Nephron (organoid): Measurements from ENCODE around the gene GABRR1.

ENCODE experiments used
- H3K27ac Mint-ChIP-seq, 3 experiments: 2 replicates each; pipeline ENCODE4 v1.8.0; 2020; ENCODE audit warnings: mixed read lengths in 3 of 3, mild to moderate bottlenecking in 2 of 3, moderate library complexity in 1 of 3
- H3K27me3 Mint-ChIP-seq: 2 replicates; pipeline ENCODE4 v1.8.0; 2021; ENCODE audit warnings: low read depth, mild to moderate bottlenecking, moderate library complexity, mixed read lengths
- H3K36me3 Mint-ChIP-seq: 2 replicates; pipeline ENCODE4 v1.8.0; 2020; ENCODE audit warnings: low read depth, mixed read lengths
- H3K4me1 Mint-ChIP-seq: 2 replicates; pipeline ENCODE4 v1.8.0; 2020; ENCODE audit warnings: mixed read lengths
- H3K4me3 Mint-ChIP-seq, 3 experiments: 2 replicates each; pipeline ENCODE4 v1.8.0; 2020; ENCODE audit warnings: mild to moderate bottlenecking in 3 of 3, mixed read lengths in 3 of 3, moderate library complexity in 2 of 3
- H3K9me3 Mint-ChIP-seq: 2 replicates; pipeline ENCODE4 v1.8.0; 2020; ENCODE audit warnings: mixed read lengths
- TF ChIP-seq, protein P1 (sequence below), 3 experiments: fragments of 200-600 bp; sonication (generic); IDR thresholded peaks; one replicate each; pipeline ENCODE4 v1.5.0; 2021; ENCODE audit warnings: antibody characterized with exemption in 3 of 3; ENCODE audit not compliant: unreplicated experiment in 3 of 3

Gene GABRR1

DNA sequence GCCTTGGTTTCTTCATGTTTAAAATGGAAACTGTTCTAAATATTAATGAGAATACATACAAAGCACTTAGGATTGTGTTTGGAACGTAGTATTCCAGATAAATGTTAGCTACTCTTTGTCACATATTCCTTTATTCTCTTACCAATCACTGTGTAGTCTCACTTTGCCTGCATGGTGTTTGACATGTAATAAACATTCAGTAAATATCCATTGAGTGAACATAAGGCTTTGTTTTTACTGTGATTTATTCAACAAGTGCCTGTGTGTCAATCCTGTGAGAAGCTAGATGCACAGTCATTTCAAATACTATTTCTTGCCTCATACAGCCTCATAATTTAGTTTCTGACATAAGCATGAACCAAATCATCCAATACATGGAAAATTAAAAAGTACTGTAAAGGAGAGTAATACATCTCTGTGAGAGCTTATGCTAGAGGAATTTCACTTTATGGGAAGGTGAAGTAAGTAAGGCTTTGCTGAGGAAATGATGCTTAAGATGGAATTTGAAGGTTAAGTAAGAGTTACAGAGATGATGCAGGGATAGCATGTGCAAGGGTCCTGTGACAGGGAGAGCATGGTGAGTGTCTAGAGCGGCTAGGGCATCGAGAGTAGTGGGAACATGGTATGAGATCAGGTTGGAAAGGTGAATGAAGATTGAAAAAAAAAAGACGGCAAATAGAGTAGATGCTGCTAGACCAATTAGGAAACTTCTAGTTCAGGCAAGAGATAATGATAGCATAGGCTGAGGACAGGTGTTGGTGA, 56.6 kb downstream of the GABRR1 start:
- H3K9me3 Mint-ChIP-seq: no peaks in the 10 kb centered on the region
- no peak overlapping the region for H3K27ac Mint-ChIP-seq
- no peaks in the 10 kb centered on the region for H3K27me3 Mint-ChIP-seq

DNA sequence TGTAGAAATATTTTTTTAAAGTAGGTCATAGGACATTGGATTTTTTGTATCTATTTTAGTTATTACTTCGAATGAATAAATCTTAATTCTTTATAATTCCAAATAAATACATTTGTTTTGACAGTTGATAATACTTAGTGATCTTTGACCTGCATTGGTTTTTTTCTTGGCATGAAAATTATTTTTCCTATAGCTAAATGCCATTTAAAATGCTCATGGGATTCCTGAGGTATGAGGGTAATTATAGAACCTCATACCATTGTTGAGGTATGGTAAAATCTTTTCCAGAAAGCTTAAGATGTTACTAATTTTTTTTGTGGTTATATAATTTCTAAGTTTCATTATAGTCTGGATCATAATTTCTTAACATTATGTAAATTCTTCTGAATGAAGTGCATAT, 63.0 kb downstream of the GABRR1 start:
- Mint-ChIP-seq H3K9me3 (no peaks in the 10 kb centered on the region), H3K4me3 (no peak overlapping the region)

More for the DNA sequence above, 56.6 kb downstream of the GABRR1 start:
- Mint-ChIP-seq H3K36me3 (peaks cover 35% of the 10 kb centered on the region), H3K4me3 (no peak overlapping the region), H3K4me1 (peaks cover 5% of the 10 kb centered on the region)
- TF ChIP-seq, protein P1, sequence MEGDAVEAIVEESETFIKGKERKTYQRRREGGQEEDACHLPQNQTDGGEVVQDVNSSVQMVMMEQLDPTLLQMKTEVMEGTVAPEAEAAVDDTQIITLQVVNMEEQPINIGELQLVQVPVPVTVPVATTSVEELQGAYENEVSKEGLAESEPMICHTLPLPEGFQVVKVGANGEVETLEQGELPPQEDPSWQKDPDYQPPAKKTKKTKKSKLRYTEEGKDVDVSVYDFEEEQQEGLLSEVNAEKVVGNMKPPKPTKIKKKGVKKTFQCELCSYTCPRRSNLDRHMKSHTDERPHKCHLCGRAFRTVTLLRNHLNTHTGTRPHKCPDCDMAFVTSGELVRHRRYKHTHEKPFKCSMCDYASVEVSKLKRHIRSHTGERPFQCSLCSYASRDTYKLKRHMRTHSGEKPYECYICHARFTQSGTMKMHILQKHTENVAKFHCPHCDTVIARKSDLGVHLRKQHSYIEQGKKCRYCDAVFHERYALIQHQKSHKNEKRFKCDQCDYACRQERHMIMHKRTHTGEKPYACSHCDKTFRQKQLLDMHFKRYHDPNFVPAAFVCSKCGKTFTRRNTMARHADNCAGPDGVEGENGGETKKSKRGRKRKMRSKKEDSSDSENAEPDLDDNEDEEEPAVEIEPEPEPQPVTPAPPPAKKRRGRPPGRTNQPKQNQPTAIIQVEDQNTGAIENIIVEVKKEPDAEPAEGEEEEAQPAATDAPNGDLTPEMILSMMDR (IDR thresholded peaks at IDR 0.05; ENCODE audit: unreplicated experiment in 3 of 3): no peak

DNA sequence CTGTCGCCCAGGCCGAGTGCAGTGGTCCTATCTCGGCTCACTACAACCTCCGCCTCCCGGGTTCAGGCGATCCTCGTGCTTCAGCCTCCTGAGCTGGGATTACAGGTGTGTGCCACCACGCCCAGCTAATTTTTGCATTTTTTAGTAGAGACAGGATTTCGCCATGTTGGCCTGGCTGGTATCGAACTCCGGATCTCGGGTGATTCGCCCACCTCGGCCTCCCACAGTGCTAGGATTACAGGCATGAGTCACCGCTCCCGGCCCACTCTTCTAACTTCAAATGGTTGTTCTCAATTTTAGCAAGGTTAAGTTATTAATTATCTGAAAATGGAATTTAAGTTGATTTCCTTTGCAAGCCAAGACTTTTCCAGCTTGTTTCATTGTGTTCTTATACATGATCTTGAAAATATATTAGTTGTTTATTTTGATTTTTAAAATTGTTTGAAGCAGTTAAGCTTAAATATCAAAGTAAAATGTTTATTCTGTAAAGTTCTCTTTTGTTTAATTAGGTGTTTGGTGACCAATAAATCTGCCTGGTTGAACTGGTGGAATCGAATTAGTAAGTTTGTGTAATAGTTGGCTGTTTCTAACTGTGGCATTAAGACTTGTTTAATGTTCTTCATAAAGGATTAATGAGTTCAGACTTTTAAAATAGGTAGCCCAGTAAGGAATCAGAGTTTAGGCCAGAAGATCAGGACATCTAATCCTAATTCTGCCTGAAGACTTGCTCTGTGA, 69.0 kb downstream of the GABRR1 start:
- Mint-ChIP-seq H3K36me3 (peaks cover 16% of the 10 kb centered on the region), H3K27ac (no peak overlapping the region)
- TF ChIP-seq, protein P1 (IDR thresholded peaks at IDR 0.05; ENCODE audit: unreplicated experiment in 3 of 3): no peak

More for the DNA sequence above, 63.0 kb downstream of the GABRR1 start:
- peaks cover 19% of the 10 kb centered on the region for H3K36me3 Mint-ChIP-seq
- H3K27ac Mint-ChIP-seq: no peak overlapping the region
- no peaks in the 10 kb centered on the region for H3K4me1 Mint-ChIP-seq
- TF ChIP-seq, protein P1 (IDR thresholded peaks at IDR 0.05; ENCODE audit: unreplicated experiment in 3 of 3): no peak
- no peaks in the 10 kb centered on the region for H3K27me3 Mint-ChIP-seq

DNA sequence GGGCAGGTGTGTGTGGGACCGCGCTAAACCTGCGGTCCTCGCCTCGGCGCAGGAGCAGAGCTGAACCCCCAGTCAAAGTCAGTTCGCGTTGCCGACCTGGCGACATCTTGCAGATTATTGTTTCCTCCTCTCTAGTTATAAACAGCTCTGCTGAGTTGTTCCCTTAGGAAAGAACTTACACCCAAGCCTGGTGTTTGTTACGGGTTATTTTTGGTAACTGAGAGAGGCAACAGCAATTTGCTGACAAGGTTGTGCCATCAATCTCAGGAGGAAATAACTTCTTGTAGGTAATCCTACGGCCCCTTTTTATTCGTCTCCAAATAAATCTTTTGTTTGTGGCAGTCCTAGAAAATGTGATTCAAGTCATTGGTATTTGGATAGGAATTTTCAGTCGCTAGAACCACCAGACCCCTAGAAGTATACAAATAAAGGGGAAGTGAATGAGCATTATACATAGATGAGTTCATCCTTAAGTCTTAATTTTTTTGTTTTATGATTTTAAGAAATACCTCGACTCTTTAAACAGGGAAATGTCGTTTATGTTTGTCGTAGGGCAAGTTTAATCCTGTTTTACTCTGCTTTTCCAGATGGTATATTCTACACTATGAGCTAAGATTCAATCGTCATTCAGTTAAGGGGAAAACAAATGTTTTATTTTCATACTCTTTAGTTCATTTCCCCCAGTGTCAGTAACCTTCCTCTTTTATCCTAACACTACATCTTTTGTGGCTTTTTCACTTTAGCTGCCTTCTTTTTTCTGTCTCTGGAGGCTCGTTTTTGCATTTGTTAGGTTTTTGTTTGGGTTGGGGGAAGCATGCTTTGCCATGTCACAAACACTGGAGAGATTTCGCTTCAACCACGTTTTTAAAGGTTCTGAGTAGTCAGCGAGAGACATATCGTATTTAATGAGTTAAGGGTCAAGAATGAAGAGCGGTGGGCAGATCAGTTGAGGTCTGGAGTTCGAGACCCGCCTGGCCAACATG, 70.1 kb downstream of the GABRR1 start:
- peak overlapping the region; percentile 78 to 85 (median 84) for H3K4me3 Mint-ChIP-seq
- H3K27ac Mint-ChIP-seq: peak overlapping the region; percentile 64 to 93 (median 87)
- H3K36me3 Mint-ChIP-seq: peaks cover 16% of the 10 kb centered on the region
- H3K9me3 Mint-ChIP-seq: no peaks in the 10 kb centered on the region
- peaks cover 40% of the 10 kb centered on the region for H3K4me1 Mint-ChIP-seq
- peaks cover 5% of the 10 kb centered on the region for H3K27me3 Mint-ChIP-seq
- TF ChIP-seq, protein P1 (IDR thresholded peaks at IDR 0.05; ENCODE audit: unreplicated experiment in 3 of 3): no peak

More for the DNA sequence above, 69.0 kb downstream of the GABRR1 start:
- H3K27me3 Mint-ChIP-seq: peaks cover 5% of the 10 kb centered on the region
- H3K4me1 Mint-ChIP-seq: peaks cover 37% of the 10 kb centered on the region
- H3K9me3 Mint-ChIP-seq: no peaks in the 10 kb centered on the region
- peak overlapping the region; percentile 43 to 70 (median 54) for H3K4me3 Mint-ChIP-seq

DNA sequence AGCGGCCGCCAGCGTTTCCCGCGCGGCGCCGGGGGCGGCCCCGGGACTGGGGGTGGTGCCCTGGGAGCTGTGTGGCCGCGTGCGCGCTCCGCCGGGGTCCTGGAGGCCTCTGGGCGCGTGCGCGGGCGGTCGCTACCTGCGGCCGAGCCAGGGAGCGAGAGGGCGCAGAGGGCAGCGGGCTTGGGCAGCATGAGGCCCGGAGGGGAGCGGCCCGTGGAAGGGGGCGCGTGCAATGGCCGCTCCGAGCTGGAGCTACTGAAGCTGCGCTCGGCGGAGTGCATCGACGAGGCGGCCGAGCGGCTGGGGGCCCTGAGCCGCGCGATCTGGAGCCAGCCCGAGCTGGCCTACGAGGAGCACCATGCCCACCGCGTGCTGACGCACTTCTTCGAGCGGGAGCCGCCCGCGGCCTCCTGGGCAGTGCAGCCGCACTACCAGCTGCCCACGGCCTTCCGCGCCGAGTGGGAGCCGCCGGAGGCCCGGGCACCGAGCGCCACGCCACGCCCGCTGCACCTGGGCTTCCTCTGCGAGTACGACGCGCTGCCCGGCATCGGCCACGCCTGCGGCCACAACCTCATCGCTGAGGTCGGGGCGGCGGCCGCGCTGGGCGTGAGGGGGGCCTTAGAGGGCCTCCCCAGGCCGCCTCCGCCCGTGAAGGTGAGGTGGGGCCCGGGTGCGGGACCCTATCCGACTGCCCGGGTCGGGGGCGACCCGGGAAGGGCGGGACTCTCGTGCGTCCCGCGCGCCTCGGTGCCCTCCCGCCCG, 71.0 kb downstream of the GABRR1 start, which contains the start of gene PM20D2:
Gene PM20D2, plus strand, starts transcription at position 100 of the 762 bp plus-strand sequence. Its CDS starts 90 bp downstream, at position 190.
- H3K4me3 Mint-ChIP-seq: peak within 1 kb of the TSS; percentile 89 to 98 (median 94)
- H3K4me1 Mint-ChIP-seq: peaks cover 40% of the 10 kb centered on the region
- peaks cover 13% of the 10 kb centered on the region for H3K36me3 Mint-ChIP-seq
- H3K27ac Mint-ChIP-seq: peak within 1 kb of the TSS; percentile 81 to 96 (median 90)
- TF ChIP-seq, protein P1 (IDR thresholded peaks at IDR 0.05; ENCODE audit: unreplicated experiment in 3 of 3): no peak
- peaks cover 5% of the 10 kb centered on the region for H3K27me3 Mint-ChIP-seq
- H3K9me3 Mint-ChIP-seq: no peaks in the 10 kb centered on the region
